Esophagus muscularis mucosa (tissue), 4 donors: ENCODE data around the gene OR6C1. TPM values are rescaled to one million over a fixed set of nuclear protein-coding genes. Genes with fewer than 3 reads are reported as not detected.
"Not testable (repeated sequence)": the region's sequence is repeated elsewhere in the genome, so short reads cannot be mapped to it uniquely, and the experiment has no call there.

Experiments used
- DNase-seq: peaks from one replicate; pipeline ENCODE4 v3.0.0-alpha.2; 2017; ENCODE audit errors: extremely low spot score
- H3K27ac ChIP-seq, 4 donors: fragments of 200-600 bp; sonication (generic); replicated peaks in 1 of 4; 1 replicate in 3 of 4; 2 replicates in 1 of 4; pipeline ENCODE4 v1.5.1; 2016 to 2019; ENCODE audit warnings: mild to moderate bottlenecking in 1 of 4
- H3K27me3 ChIP-seq, 4 donors: fragments of 200-600 bp; sonication (generic); one replicate each; pipeline versions ENCODE4 v1.5.1 to v1.6.0; 2016 to 2019
- H3K36me3 ChIP-seq, 4 donors: fragments of 200-600 bp; sonication (generic); one replicate each; pipeline ENCODE4 v1.5.1; 2016 to 2019
- H3K4me1 ChIP-seq, 4 donors: fragments of 200-600 bp; sonication (generic); one replicate each; pipeline ENCODE4 v1.5.1; 2016 to 2019
- H3K4me3 ChIP-seq, 4 donors: fragments of 200-600 bp; sonication (generic); 1 replicate in 2 of 4; 2 replicates in 2 of 4; pipeline ENCODE4 v1.5.1; 2016 to 2019; ENCODE audit warnings: mild to moderate bottlenecking in 4 of 4, moderate library complexity in 1 of 4
- H3K9me3 ChIP-seq, 4 donors: fragments of 200-600 bp; sonication (generic); 1 replicate in 3 of 4; 2 replicates in 1 of 4; pipeline ENCODE4 v1.5.1; 2016 to 2019
- CTCF ChIP-seq, 3 experiments: fragments of 200-600 bp in 2 of 3; fragments of 450-650 bp in 1 of 3; sonication (generic) in 2 of 3; IDR thresholded peaks; one replicate each; pipeline ENCODE4 v1.5.1; 2017 to 2019; ENCODE audit warnings: antibody characterized with exemption in 3 of 3, mild to moderate bottlenecking in 2 of 3, moderate library complexity in 1 of 3
- EP300 ChIP-seq: sonication (generic); formaldehyde crosslinking; IDR thresholded peaks from one replicate; pipeline ENCODE4 v1.6.1; 2017; ENCODE audit warnings: antibody characterized with exemption
- POLR2A ChIP-seq: fragments of 450-650 bp; IDR thresholded peaks from one replicate; pipeline ENCODE4 v1.6.1; 2017; ENCODE audit warnings: antibody characterized with exemption, moderate library complexity, mild to moderate bottlenecking, low read depth
- POLR2AphosphoS5 ChIP-seq, 2 donors: sonication (generic); formaldehyde crosslinking; IDR thresholded peaks; one replicate each; pipeline ENCODE4 v1.6.1; 2017; ENCODE audit warnings: antibody characterized with exemption in 2 of 2
- WGBS: methylation state at CpG from one replicate; pipeline ENCODE4 v1.1.5; 2018; 5-methylcytosine and 5-hydroxymethylcytosine counted together
- intact Hi-C: fragments of 100-400 bp; cut with DNase I; formaldehyde crosslinking; loops from one replicate; pipeline ENCODE4 v1.15.1; 2023
- total RNA-seq, 4 donors: library from RNA; depleted of rRNA; stranded (reverse); fragments of >200 nt; gene quantifications; one replicate each; pipeline versions ENCODE4 v1.1.0 to v1.2.1, GENCODE V29; 2016

Gene OR6C1
- total RNA-seq = not detected

- intact Hi-C loops = no loop called here
- no peak within 1 kb of the TSS for H3K27ac ChIP-seq
- H3K36me3 ChIP-seq = no peaks in the 10 kb centered on the region
- H3K4me3 ChIP-seq = no peak within 1 kb of the TSS
- H3K27me3 ChIP-seq = no peaks in the 10 kb centered on the region
- WGBS = 84% methylated on average over 2 of the region's 2 CpGs
- H3K9me3 ChIP-seq = no peaks in the 10 kb centered on the region
- no peak for DNase-seq
- no peak for TF ChIP-seq EP300
- no peak for TF ChIP-seq POLR2A
- no peak for TF ChIP-seq POLR2AphosphoS5 (IDR thresholded peaks at IDR 0.05)
- no peak for TF ChIP-seq CTCF (IDR thresholded peaks at IDR 0.05)
- no peaks in the 10 kb centered on the region for H3K4me1 ChIP-seq
Measured at GRCh38 chr12:55314043-55314442, at the start of gene OR6C1. OR6C1 (plus strand) TSS chr12:55314343; CDS start chr12:55320600, 6,257 bp downstream.

- no peaks in the 10 kb centered on the region for H3K9me3 ChIP-seq
- H3K27me3 ChIP-seq = no peaks in the 10 kb centered on the region
- WGBS = 51% methylated on average over 2 of the region's 2 CpGs
- intact Hi-C loops = no loop called here
- H3K27ac ChIP-seq = no peak overlapping the region
- no peaks in the 10 kb centered on the region for H3K4me1 ChIP-seq
- no peaks in the 10 kb centered on the region for H3K36me3 ChIP-seq
- TF ChIP-seq POLR2A = no peak
- TF ChIP-seq EP300 = no peak
- no peak for TF ChIP-seq CTCF (IDR thresholded peaks at IDR 0.05)
- TF ChIP-seq POLR2AphosphoS5 (IDR thresholded peaks at IDR 0.05) = no peak
- no peak overlapping the region for H3K4me3 ChIP-seq
- DNase-seq = no peak
Measured at GRCh38 chr12:55280991-55281390, 33.2 kb upstream of the OR6C1 start.

GRCh38 chr12:55289999-55290398 lies 24.1 kb upstream of the OR6C1 start:
- Histone ChIP-seq H3K36me3 (no peaks in the 10 kb centered on the region), H3K4me3 (no peak overlapping the region), H3K4me1 (no peaks in the 10 kb centered on the region), H3K27me3 (no peaks in the 10 kb centered on the region), H3K9me3 (no peaks in the 10 kb centered on the region), H3K27ac (no peak overlapping the region)
- DNase-seq = no peak
- intact Hi-C loops = no loop called here
- WGBS = 49% methylated on average over 2 of the region's 2 CpGs
- TF ChIP-seq POLR2A = no peak
- no peak for TF ChIP-seq EP300
- no peak for TF ChIP-seq POLR2AphosphoS5 (IDR thresholded peaks at IDR 0.05)
- TF ChIP-seq CTCF (IDR thresholded peaks at IDR 0.05) = no peak

GRCh38 chr12:55296469-55296868 lies 17.7 kb upstream of the OR6C1 start, which contains the start of gene OR6C6:
OR6C6 (minus strand) TSS chr12:55296569; CDS start chr12:55295232, 1,337 bp downstream.
- Histone ChIP-seq H3K36me3 (no peaks in the 10 kb centered on the region), H3K9me3 (no peaks in the 10 kb centered on the region), H3K27ac (no peak within 1 kb of the TSS), H3K27me3 (no peaks in the 10 kb centered on the region), H3K4me1 (no peaks in the 10 kb centered on the region), H3K4me3 (no peak within 1 kb of the TSS)
- WGBS = 76% methylated on average over 2 of the region's 2 CpGs
- no peak for TF ChIP-seq POLR2A
- no peak for TF ChIP-seq EP300
- no peak for TF ChIP-seq POLR2AphosphoS5 (IDR thresholded peaks at IDR 0.05)
- no peak for TF ChIP-seq CTCF (IDR thresholded peaks at IDR 0.05)
- no peak for DNase-seq
- intact Hi-C loops = no loop called here

- no peak overlapping the region for H3K4me3 ChIP-seq
- intact Hi-C loops = no loop called here
- H3K4me1 ChIP-seq = no peaks in the 10 kb centered on the region
- DNase-seq = no peak
- no peaks in the 10 kb centered on the region for H3K27me3 ChIP-seq
- H3K36me3 ChIP-seq = no peaks in the 10 kb centered on the region
- no peak overlapping the region for H3K27ac ChIP-seq
- WGBS = 69% methylated on average over 4 of the region's 4 CpGs
- no peaks in the 10 kb centered on the region for H3K9me3 ChIP-seq
- TF ChIP-seq POLR2A = no peak
- TF ChIP-seq EP300 = no peak
- TF ChIP-seq POLR2AphosphoS5 (IDR thresholded peaks at IDR 0.05) = no peak
- TF ChIP-seq CTCF (IDR thresholded peaks at IDR 0.05) = no peak
Measured at GRCh38 chr12:55320201-55320600, 6.1 kb downstream of the OR6C1 start.

- H3K9me3 ChIP-seq, DNase-seq, H3K27ac ChIP-seq, H3K36me3 ChIP-seq, H3K27me3 ChIP-seq, intact Hi-C loops, H3K4me3 ChIP-seq, H3K4me1 ChIP-seq: not testable (repeated sequence)
- WGBS = 89% methylated on average over 6 of the region's 6 CpGs
Measured at GRCh38 chr12:55325801-55326200, 11.7 kb downstream of the OR6C1 start.
